Measurements from ENCODE around the gene PEX5L. TPM values are rescaled to one million over a fixed set of nuclear protein-coding genes. Genes with fewer than 3 reads are reported as not detected.
A peak's percentile ranks its signal among the peaks of the same experiment; 100 is the strongest.

PEX5L gene
- total and polyA plus RNA-seq, 10 of the 15 experiments (the other 5 are each of a cell fraction or from before 2014, with no cell fraction given): 0.11 to 17.0 (median 0.50) TPM

DNA sequence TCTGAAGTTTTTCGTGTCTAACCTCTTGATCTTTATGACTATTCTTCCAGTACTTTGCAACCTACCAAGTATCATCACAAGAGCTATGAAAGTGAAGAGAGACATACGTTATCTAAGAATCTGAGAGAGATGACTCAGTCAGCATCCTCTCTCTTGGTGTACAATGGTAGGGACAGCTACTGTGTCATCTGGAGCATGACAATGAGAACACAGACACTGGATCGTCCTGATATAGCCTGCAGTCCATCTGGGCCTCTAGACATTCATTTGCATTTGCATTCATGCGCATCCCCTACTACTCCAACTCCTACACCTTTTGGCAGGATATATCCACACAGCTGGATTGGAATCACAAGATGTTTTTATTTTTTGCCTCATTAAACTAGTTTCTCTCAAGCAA, 115.2 kb downstream of the PEX5L start:
- Histone ChIP-seq H3K4me3 (no peak overlapping the region), H3K9ac (ENCODE audit: control insufficient read depth, insufficient read depth, low read length) (no peak overlapping the region), H3K27me3 (replicated peaks in 1 of 2; ENCODE audit: control insufficient read depth in 2 of 2, insufficient read depth in 2 of 2, low read length in 1 of 2) (no peaks in the 10 kb centered on the region), H3K79me2 (ENCODE audit: control insufficient read depth, insufficient read depth, low read length) (no peaks in the 10 kb centered on the region), H4K20me1 (ENCODE audit: control insufficient read depth, insufficient read depth) (no peaks in the 10 kb centered on the region), H3K4me1 (ENCODE audit: control insufficient read depth, insufficient read depth, low read length) (no peaks in the 10 kb centered on the region), H3K36me3 (ENCODE audit: control insufficient read depth in 2 of 2, insufficient read depth in 2 of 2, low read length in 1 of 2) (no peaks in the 10 kb centered on the region), H3K4me2 (ENCODE audit: control insufficient read depth, insufficient read depth) (no peak overlapping the region), H3K27ac (ENCODE audit: control insufficient read depth, insufficient read depth) (no peak overlapping the region), H3K9me3 (replicated peaks; ENCODE audit: control insufficient read depth, insufficient read depth, low read length) (no peaks in the 10 kb centered on the region), H2AFZ (ENCODE audit: control insufficient read depth, low read depth, low read length) (no peak overlapping the region)
- CTCF ChIA-PET: interaction anchor here (1.1 to 5.3 kb wide), 4 partner anchors 8 to 110 kb away, joined by 3 to 24 read pairs (median 6); no protein-coding TSS in a partner anchor
- 13% methylated on average over 4 of the region's 4 CpGs for WGBS (ENCODE audit: insufficient coverage, insufficient replicate concordance, low lambda C conversion rate, missing lambda C conversion rate)
- POLR2A ChIA-PET: interaction anchor here (0.7 kb wide), 1 partner anchor 39 kb away, joined by 3 read pairs; no protein-coding TSS in a partner anchor
- SMC1A ChIA-PET (ENCODE audit: uncharacterized antibody, unreplicated experiment): interaction anchor here (0.7 to 1.4 kb wide), 9 partner anchors 8 to 149 kb away, joined by 3 to 6 read pairs (median 3); no protein-coding TSS in a partner anchor
- no TSS peak for BruUV-seq (replicated peaks)
- intact Hi-C loops (cut with micrococcal nuclease; ENCODE audit: unreplicated experiment) (no loop called here), in situ Hi-C loops (cut with MboI) (no loop called here)
- FAIRE-seq: peak; percentile 89
- RAD21 ChIA-PET (ENCODE audit: unreplicated experiment): interaction anchor here (0.7 to 1.1 kb wide), 3 partner anchors 28 to 110 kb away, joined by 3 to 11 read pairs (median 3); no protein-coding TSS in a partner anchor
- ATAC-seq: peak; percentile 98
- TF ChIP-seq PAX5 (IDR thresholded peaks at IDR 0.05; ENCODE audit: borderline replicate concordance, low read depth, low read length) (peak; percentile 77; the same call in 1 of the 2 replicates), GATAD2B (conservative IDR thresholded peaks at IDR 0.05; ENCODE audit: low read depth) (no peak), JUNB (IDR thresholded peaks at IDR 0.05) (peak; percentile 56), ZNF207 (IDR thresholded peaks at IDR 0.05; ENCODE audit: borderline replicate concordance) (no peak), CREM (IDR thresholded peaks at IDR 0.05; ENCODE audit: low read depth) (peak; percentile 33; the same call in 1 of the 2 replicates), MEF2A (IDR thresholded peaks at IDR 0.05; ENCODE audit: insufficient read depth, low read depth, low read length) (peak; percentile 51; the same call in 1 of the 2 replicates), TARDBP (IDR thresholded peaks at IDR 0.05; ENCODE audit: borderline replicate concordance) (no peak)
- TF ChIP-seq, protein P1, sequence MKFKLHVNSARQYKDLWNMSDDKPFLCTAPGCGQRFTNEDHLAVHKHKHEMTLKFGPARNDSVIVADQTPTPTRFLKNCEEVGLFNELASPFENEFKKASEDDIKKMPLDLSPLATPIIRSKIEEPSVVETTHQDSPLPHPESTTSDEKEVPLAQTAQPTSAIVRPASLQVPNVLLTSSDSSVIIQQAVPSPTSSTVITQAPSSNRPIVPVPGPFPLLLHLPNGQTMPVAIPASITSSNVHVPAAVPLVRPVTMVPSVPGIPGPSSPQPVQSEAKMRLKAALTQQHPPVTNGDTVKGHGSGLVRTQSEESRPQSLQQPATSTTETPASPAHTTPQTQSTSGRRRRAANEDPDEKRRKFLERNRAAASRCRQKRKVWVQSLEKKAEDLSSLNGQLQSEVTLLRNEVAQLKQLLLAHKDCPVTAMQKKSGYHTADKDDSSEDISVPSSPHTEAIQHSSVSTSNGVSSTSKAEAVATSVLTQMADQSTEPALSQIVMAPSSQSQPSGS (IDR thresholded peaks at IDR 0.05; ENCODE audit: low read length): peak; percentile 47; the same call in 1 of the 2 replicates
- DNase-seq (ENCODE audit: low read depth, low spot score): peak; percentile 25
